ENCODE data around the gene DNER.

GRCh38 chr2:229738024-229738625 lies 23.8 kb upstream of the DNER start:
- TF ChIP-seq EP300 (IDR thresholded peaks at IDR 0.05; ENCODE audit: borderline replicate concordance in 1 of 2, low read depth in 1 of 2, low read length in 1 of 2) (no peak), MAX (IDR thresholded peaks at IDR 0.05; ENCODE audit: low read depth) (no peak), CHD2 (IDR thresholded peaks at IDR 0.05; ENCODE audit: low read length, partially characterized antibody) (no peak), POLR2AphosphoS5 (IDR thresholded peaks at IDR 0.05; ENCODE audit: low read depth, low read length) (no peak), CTCF (IDR thresholded peaks at IDR 0.05) (no peak), RXRA (IDR thresholded peaks at IDR 0.05; ENCODE audit: borderline replicate concordance, low read depth) (no peak), IRF3 (IDR thresholded peaks at IDR 0.05; ENCODE audit: low read depth, low read length) (no peak), RCOR1 (IDR thresholded peaks at IDR 0.05; ENCODE audit: low read length) (no peak), GABPA (IDR thresholded peaks at IDR 0.05; ENCODE audit: low read depth) (no peak), SIN3A (IDR thresholded peaks at IDR 0.05; ENCODE audit: borderline replicate concordance, low read depth, low read length) (no peak), FOSL2 (IDR thresholded peaks at IDR 0.05; ENCODE audit: borderline replicate concordance, low read depth) (no peak), REST (IDR thresholded peaks at IDR 0.05; ENCODE audit: low read depth, low read length) (no peak)
